HG02588 (cell line): Measurements from ENCODE around the gene MALL.
"Not testable (repeated sequence)": the region's sequence is repeated elsewhere in the genome, so short reads cannot be mapped to it uniquely, and the experiment has no call there.

ENCODE experiments used
- ATAC-seq: cut with Tn5 transposase; IDR thresholded peaks from one replicate; pipeline ENCODE4 v1.9.1; 2021; ENCODE audit warnings: mild to moderate bottlenecking, moderate library complexity; ENCODE audit not compliant: unreplicated experiment

The MALL gene

GRCh38 chr2:110054521-110055407 is 60.9 kb downstream of the MALL start:
- not testable (repeated sequence) for ATAC-seq

GRCh38 chr2:110053688-110054087 is 61.9 kb downstream of the MALL start:
- not testable (repeated sequence) for ATAC-seq

GRCh38 chr2:110052166-110052565 is 63.5 kb downstream of the MALL start:
- ATAC-seq, result not testable (repeated sequence)

GRCh38 chr2:110050222-110050621 is 65.4 kb downstream of the MALL start:
- not testable (repeated sequence) for ATAC-seq

GRCh38 chr2:110049769-110050168 is 65.9 kb downstream of the MALL start:
- ATAC-seq, result not testable (repeated sequence)

GRCh38 chr2:110048255-110049197 is 67.1 kb downstream of the MALL start:
- ATAC-seq, result not testable (repeated sequence)

- not testable (repeated sequence) for ATAC-seq
Measured at GRCh38 chr2:110047225-110047624, 68.4 kb downstream of the MALL start.

- ATAC-seq, result not testable (repeated sequence)
Measured at GRCh38 chr2:110041941-110042660, 73.5 kb downstream of the MALL start.

- ATAC-seq, result not testable (repeated sequence)
Measured at GRCh38 chr2:110037336-110037735, 78.3 kb downstream of the MALL start.

GRCh38 chr2:110035384-110035783 is 80.2 kb downstream of the MALL start:
- not testable (repeated sequence) for ATAC-seq

GRCh38 chr2:110034935-110035334 is 80.7 kb downstream of the MALL start:
- ATAC-seq, result not testable (repeated sequence)
